Epithelial cell of proximal tubule (primary cell): Measurements from ENCODE around the gene TANK. TPM values are rescaled to one million over a fixed set of nuclear protein-coding genes. Genes with fewer than 3 reads are reported as not detected.

Experiments
- DNase-seq: peaks from one replicate; pipeline ENCODE4 v3.0.0-alpha.2; 2011; ENCODE audit warnings: low read depth
- H3K4me3 ChIP-seq: 2 replicates; pipeline ENCODE4 v1.5.1; 2011; ENCODE audit warnings: low read depth, mild to moderate bottlenecking, low read length
- CTCF ChIP-seq: conservative IDR thresholded peaks from 2 replicates; pipeline ENCODE4 v1.5.1; 2012; ENCODE audit warnings: low read depth, mild to moderate bottlenecking, low read length
- total RNA-seq: library from RNA; depleted of rRNA; stranded (reverse); fragments of >200 nt; gene quantifications from 2 replicates; pipeline ENCODE4 v1.2.3, GENCODE V29; 2015

The TANK gene
- total RNA-seq, 1 donor from 2014 or later = 34.1 TPM

GRCh38 chr2:161166538-161167409 lies 6.5 kb downstream of the TANK start:
- no peak overlapping the region for H3K4me3 ChIP-seq
- no peak for TF ChIP-seq CTCF
- DNase-seq = peak; percentile 69

- H3K4me3 ChIP-seq = no peak overlapping the region
- no peak for TF ChIP-seq CTCF
- DNase-seq = no peak
Measured at GRCh38 chr2:161169335-161169734, 9.1 kb downstream of the TANK start.

GRCh38 chr2:161170377-161170776 lies 10.1 kb downstream of the TANK start:
- no peak for DNase-seq
- no peak overlapping the region for H3K4me3 ChIP-seq
- TF ChIP-seq CTCF = no peak

- no peak overlapping the region for H3K4me3 ChIP-seq
- no peak for DNase-seq
- TF ChIP-seq CTCF = no peak
Measured at GRCh38 chr2:161170958-161171932, 11.0 kb downstream of the TANK start.

- H3K4me3 ChIP-seq = no peak overlapping the region
- no peak for TF ChIP-seq CTCF
- DNase-seq = no peak
Measured at GRCh38 chr2:161172901-161173540, 12.8 kb downstream of the TANK start.

- H3K4me3 ChIP-seq = no peak overlapping the region
- DNase-seq = no peak
- TF ChIP-seq CTCF = no peak
Measured at GRCh38 chr2:161173541-161174194, 13.4 kb downstream of the TANK start.
